ENCODE results near the gene DNAJC7. TPM values are rescaled to one million over a fixed set of nuclear protein-coding genes. Genes with fewer than 3 reads are reported as not detected.

Gene DNAJC7
- total and polyA plus RNA-seq, 9 of the 15 experiments (the other 6 are each of a cell fraction or from before 2014, with no cell fraction given) = 85.8 to 262 (median 157) TPM

DNA sequence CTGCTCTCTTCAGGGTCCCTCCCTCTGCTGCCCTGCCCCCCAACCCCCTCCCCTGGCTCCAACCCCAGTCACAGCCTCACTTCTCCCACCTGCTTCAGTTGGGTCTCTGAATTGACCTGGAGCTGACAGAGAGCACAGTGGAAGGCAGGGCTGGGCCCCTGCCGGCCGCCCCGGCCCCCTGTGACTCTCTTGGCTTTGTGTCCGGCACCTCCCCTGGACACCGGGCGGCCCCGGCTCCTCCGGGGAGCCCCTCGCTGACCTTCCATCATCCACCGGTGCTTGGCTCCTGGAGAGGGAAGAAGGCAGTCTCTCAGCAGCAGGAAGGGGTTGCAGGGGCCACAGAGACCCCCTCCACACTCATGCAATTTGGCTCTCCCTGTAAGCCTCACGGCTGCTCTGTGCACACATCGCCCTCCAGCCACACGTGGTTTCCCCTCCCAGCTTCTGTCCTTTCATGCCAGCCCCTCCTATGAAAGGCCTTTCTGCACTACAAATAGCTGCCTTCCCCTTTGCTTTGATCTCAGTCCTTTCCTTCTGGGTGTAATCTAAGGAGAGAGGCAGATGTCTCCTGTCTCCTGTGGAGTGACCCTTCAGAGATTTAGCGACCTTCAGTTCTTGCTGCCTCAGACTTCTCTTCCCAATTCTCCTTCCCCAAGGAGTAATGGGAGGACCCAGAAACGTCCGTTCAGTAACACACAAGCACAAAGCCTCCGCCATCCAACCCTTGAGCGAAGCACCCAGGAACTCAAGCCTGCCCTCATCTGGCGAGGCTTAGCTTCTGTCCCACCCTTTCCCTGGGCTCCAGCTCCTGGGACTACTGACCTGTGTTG is 10.9 kb upstream of the DNAJC7 start (continued):
- TF ChIP-seq, protein P1, sequence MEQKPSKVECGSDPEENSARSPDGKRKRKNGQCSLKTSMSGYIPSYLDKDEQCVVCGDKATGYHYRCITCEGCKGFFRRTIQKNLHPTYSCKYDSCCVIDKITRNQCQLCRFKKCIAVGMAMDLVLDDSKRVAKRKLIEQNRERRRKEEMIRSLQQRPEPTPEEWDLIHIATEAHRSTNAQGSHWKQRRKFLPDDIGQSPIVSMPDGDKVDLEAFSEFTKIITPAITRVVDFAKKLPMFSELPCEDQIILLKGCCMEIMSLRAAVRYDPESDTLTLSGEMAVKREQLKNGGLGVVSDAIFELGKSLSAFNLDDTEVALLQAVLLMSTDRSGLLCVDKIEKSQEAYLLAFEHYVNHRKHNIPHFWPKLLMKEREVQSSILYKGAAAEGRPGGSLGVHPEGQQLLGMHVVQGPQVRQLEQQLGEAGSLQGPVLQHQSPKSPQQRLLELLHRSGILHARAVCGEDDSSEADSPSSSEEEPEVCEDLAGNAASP (IDR thresholded peaks at IDR 0.05) = no peak
- no peak for TF ChIP-seq ZNF57 (CRISPR knock-in tag; IDR thresholded peaks at IDR 0.05)
- TF ChIP-seq CTBP1 (IDR thresholded peaks at IDR 0.05; ENCODE audit: borderline replicate concordance) = peak; percentile 20; the same call in 1 of the 2 replicates
- TF ChIP-seq YBX1 (IDR thresholded peaks at IDR 0.05) = no peak
- TF ChIP-seq GABPB1 (CRISPR knock-in tag; IDR thresholded peaks at IDR 0.05) = no peak
- TF ChIP-seq, protein P2, sequence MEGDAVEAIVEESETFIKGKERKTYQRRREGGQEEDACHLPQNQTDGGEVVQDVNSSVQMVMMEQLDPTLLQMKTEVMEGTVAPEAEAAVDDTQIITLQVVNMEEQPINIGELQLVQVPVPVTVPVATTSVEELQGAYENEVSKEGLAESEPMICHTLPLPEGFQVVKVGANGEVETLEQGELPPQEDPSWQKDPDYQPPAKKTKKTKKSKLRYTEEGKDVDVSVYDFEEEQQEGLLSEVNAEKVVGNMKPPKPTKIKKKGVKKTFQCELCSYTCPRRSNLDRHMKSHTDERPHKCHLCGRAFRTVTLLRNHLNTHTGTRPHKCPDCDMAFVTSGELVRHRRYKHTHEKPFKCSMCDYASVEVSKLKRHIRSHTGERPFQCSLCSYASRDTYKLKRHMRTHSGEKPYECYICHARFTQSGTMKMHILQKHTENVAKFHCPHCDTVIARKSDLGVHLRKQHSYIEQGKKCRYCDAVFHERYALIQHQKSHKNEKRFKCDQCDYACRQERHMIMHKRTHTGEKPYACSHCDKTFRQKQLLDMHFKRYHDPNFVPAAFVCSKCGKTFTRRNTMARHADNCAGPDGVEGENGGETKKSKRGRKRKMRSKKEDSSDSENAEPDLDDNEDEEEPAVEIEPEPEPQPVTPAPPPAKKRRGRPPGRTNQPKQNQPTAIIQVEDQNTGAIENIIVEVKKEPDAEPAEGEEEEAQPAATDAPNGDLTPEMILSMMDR (IDR thresholded peaks at IDR 0.05 in 2 of 3, conservative IDR thresholded peaks at IDR 0.05 in 1 of 3; ENCODE audit: insufficient read depth in 2 of 3, low read depth in 1 of 3, low read length in 3 of 3) = peak; percentile 72 to 81 (median 75)
- TF ChIP-seq, protein P3, sequence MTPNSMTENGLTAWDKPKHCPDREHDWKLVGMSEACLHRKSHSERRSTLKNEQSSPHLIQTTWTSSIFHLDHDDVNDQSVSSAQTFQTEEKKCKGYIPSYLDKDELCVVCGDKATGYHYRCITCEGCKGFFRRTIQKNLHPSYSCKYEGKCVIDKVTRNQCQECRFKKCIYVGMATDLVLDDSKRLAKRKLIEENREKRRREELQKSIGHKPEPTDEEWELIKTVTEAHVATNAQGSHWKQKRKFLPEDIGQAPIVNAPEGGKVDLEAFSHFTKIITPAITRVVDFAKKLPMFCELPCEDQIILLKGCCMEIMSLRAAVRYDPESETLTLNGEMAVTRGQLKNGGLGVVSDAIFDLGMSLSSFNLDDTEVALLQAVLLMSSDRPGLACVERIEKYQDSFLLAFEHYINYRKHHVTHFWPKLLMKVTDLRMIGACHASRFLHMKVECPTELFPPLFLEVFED (CRISPR knock-in tag; conservative IDR thresholded peaks at IDR 0.05) = no peak
- TF ChIP-seq KLF13 (tag; IDR thresholded peaks at IDR 0.05; ENCODE audit: borderline replicate concordance, low read depth) = no peak
- no peak for TF ChIP-seq PPARD (CRISPR knock-in tag; IDR thresholded peaks at IDR 0.05)
- TF ChIP-seq ZNF408 (CRISPR knock-in tag; IDR thresholded peaks at IDR 0.05; ENCODE audit: low read depth) = no peak
- no peak for TF ChIP-seq SMARCE1 (IDR thresholded peaks at IDR 0.05)
- no peak for TF ChIP-seq EHMT2 (IDR thresholded peaks at IDR 0.05)
- no peak for TF ChIP-seq TCF7L2 (IDR thresholded peaks at IDR 0.05; ENCODE audit: low read depth, low read length)
- TF ChIP-seq ZFP36 (IDR thresholded peaks at IDR 0.05; ENCODE audit: low read depth, low read length, partially characterized antibody) = peak; percentile 40
- TF ChIP-seq MYC (IDR thresholded peaks at IDR 0.05; ENCODE audit: low read depth, low read length) = 0 out of 2 replicates have a peak, but pooled peaks have one; percentile 26
- TF ChIP-seq MYC (CRISPR knock-in tag; IDR thresholded peaks at IDR 0.05; ENCODE audit: borderline replicate concordance, low read depth) = no peak
- no peak for TF ChIP-seq ZFP1 (CRISPR knock-in tag; IDR thresholded peaks at IDR 0.05)
- no peak for TF ChIP-seq NEUROD1 (IDR thresholded peaks at IDR 0.05; ENCODE audit: borderline replicate concordance, low read depth, low read length, partially characterized antibody)
- no peak for TF ChIP-seq ZSCAN32 (CRISPR knock-in tag; IDR thresholded peaks at IDR 0.05)
- no peak for TF ChIP-seq WHSC1 (IDR thresholded peaks at IDR 0.05; ENCODE audit: low read length)
- TF ChIP-seq, protein P4, sequence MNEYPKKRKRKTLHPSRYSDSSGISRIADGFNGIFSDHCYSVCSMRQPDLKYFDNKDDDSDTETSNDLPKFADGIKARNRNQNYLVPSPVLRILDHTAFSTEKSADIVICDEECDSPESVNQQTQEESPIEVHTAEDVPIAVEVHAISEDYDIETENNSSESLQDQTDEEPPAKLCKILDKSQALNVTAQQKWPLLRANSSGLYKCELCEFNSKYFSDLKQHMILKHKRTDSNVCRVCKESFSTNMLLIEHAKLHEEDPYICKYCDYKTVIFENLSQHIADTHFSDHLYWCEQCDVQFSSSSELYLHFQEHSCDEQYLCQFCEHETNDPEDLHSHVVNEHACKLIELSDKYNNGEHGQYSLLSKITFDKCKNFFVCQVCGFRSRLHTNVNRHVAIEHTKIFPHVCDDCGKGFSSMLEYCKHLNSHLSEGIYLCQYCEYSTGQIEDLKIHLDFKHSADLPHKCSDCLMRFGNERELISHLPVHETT (CRISPR knock-in tag; conservative IDR thresholded peaks at IDR 0.05 in 1 of 2, IDR thresholded peaks at IDR 0.05 in 1 of 2) = no peak
